Heart right ventricle (tissue), 16 donors: ENCODE measurements around the gene TBC1D30. TPM values are rescaled to one million over a fixed set of nuclear protein-coding genes. Genes with fewer than 3 reads are reported as not detected.

Source experiments
- ATAC-seq, 8 donors: fragments of 200-7000 bp; cut with Tn5 transposase; one replicate each; pipeline ENCODE4 v1.9.1; 2020; ENCODE audit warnings: mild to moderate bottlenecking in 8 of 8, moderate library complexity in 8 of 8, moderate number of reproducible peaks in 1 of 8
- DNase-seq, 2 donors: peaks; one replicate each; pipeline ENCODE4 v3.0.0-alpha.2; 2020
- H3K27ac ChIP-seq, 10 donors: fragments of 200-600 bp; sonication (generic) in 2 of 10; one replicate each; pipeline versions ENCODE4 v1.5.0 to v1.8.0; 2020 to 2022; ENCODE audit warnings: mild to moderate bottlenecking in 3 of 10
- H3K27me3 ChIP-seq, 7 donors: fragments of 200-600 bp; one replicate each; pipeline ENCODE4 v1.8.0; 2021 to 2022; ENCODE audit warnings: mild to moderate bottlenecking in 2 of 7
- H3K36me3 ChIP-seq, 9 donors: fragments of 200-600 bp; sonication (generic) in 1 of 9; one replicate each; pipeline versions ENCODE4 v1.5.0 to v1.8.0; 2020 to 2022; ENCODE audit warnings: mild to moderate bottlenecking in 2 of 9
- H3K4me1 ChIP-seq, 9 donors: fragments of 200-600 bp; sonication (generic) in 1 of 9; one replicate each; pipeline versions ENCODE4 v1.5.0 to v1.8.0; 2020 to 2022; ENCODE audit warnings: mild to moderate bottlenecking in 4 of 9
- H3K4me3 ChIP-seq, 10 donors: fragments of 200-600 bp; sonication (generic) in 2 of 10; one replicate each; pipeline versions ENCODE4 v1.5.0 to v1.8.0; 2020 to 2022; ENCODE audit warnings: mild to moderate bottlenecking in 7 of 10, moderate library complexity in 2 of 10
- H3K9me3 ChIP-seq, 11 donors: fragments of 200-600 bp in 10 of 11; sonication (generic) in 2 of 11; one replicate each; pipeline versions ENCODE4 v1.5.0 to v1.8.0; 2013 to 2022; ENCODE audit warnings: mild to moderate bottlenecking in 2 of 11, control low read depth in 1 of 11, moderate library complexity in 1 of 11
- CTCF ChIP-seq, 9 donors: fragments of 200-600 bp; sonication (generic) in 2 of 9; IDR thresholded peaks; one replicate each; pipeline versions ENCODE4 v1.5.0 to v1.8.0; 2021 to 2022; ENCODE audit warnings: antibody characterized with exemption in 9 of 9, mild to moderate bottlenecking in 5 of 9, moderate library complexity in 1 of 9
- WGBS, 2 donors: extraction: QIAGEN DNeasy Blood & Tissue Kit; methylation state at CpG; one replicate each; pipeline ENCODE4 v1.1.7; 2013; ENCODE audit warnings: inconsistent platforms in 1 of 2; 5-methylcytosine and 5-hydroxymethylcytosine counted together
- intact Hi-C, 10 donors: fragments of 100-400 bp; cut with DNase I; formaldehyde crosslinking; loops; one replicate each; pipeline versions ENCODE4 v1.11.1 to v1.14.2; 2022
- polyA plus RNA-seq, 2 donors: library from polyadenylated mRNA; stranded (reverse); fragments of 200-250 nt; gene quantifications; one replicate each; pipeline ENCODE4 v1.2.3, GENCODE V29; 2013
- total RNA-seq, 10 donors: library from RNA; stranded (reverse); fragmentation: NEBNext Ultra II Directional in 3 of 10; extraction: Animal tissue kit (Norgen Biotek cat#: 25700) in 3 of 10; gene quantifications; one replicate each; pipeline versions ENCODE4 v1.2.1 to v1.2.4, GENCODE V29; 2021 to 2023
- donor health status: Arrhythmogenic right ventricular cardiomyopathy.
- donor health status: ischemic (EF 13 %, LVEDD 7.1; RV severe dilation, severe dysfunction).
- donor health status: healthy with polysubstance abuse.
- donor health status: DM: no; HTN: yes; CAD: no.
- donor health status: DM: no; HTN: no; CAD: no.
- donor health status: ischemic (EF 25% LVEDD 6.9; RV normal size, moderate dysfunction).
- donor health status: ischemic (EF 25% LVEDD 5.7; RV mildly dilated, moderate dysfunction).
- donor health status: healthy.
- donor health status: DM: yes; HTN: yes; CAD: no.
- donor health status: Ischemic cardiomyopathy.
- donor health status: ischemic (EF 35%, LVEDD 5.7; RV mildly dilated, moderate dysfunction).
- donor health status: nonischemic (EF 11% LVEDD 7.7; RV severe dilation, severe dysfunction).
- donor health status: DM: yes; HTN: yes; CAD: no.
- donor health status: PGD.
- donor health status: ischemic (EF 29% LVEDD 5.4; RV normal size, mild dysfunction).
- donor health status: nonischemic (EF 23%, LVEDD 6.1; RV moderate dilation, normal function).

Gene TBC1D30
- total and polyA plus RNA-seq, 12 donors = 0.36 to 2.4 (median 0.66) TPM

- peak; percentile 20 to 53 for DNase-seq
- Histone ChIP-seq H3K27me3 (peaks cover 0 to 49% (median 15%) of the 10 kb centered on the region in 7 donors), H3K27ac (peak overlapping the region in 6 of 10 donors; percentile 11 to 42 (median 14)), H3K36me3 (no peaks in the 10 kb centered on the region), H3K4me3 (peak overlapping the region; percentile 33 to 70 (median 64)), H3K9me3 (peaks cover 0 to 13% (median 4%) of the 10 kb centered on the region in 11 donors), H3K4me1 (peaks cover 0 to 28% (median 17%) of the 10 kb centered on the region in 9 donors)
- peak; percentile 46 to 86 (median 68) for ATAC-seq
- intact Hi-C loops = no loop called here
- TF ChIP-seq CTCF (IDR thresholded peaks at IDR 0.05) = peak in 1 of 9 donors; percentile 17
- WGBS, 2 donors = 1% methylated on average over 88 to 103 of the region's 103 CpGs
Measured at GRCh38 chr12:64780531-64781279, 43.7 kb upstream of the TBC1D30 start.

GRCh38 chr12:64781280-64782190 lies 42.9 kb upstream of the TBC1D30 start:
- Histone ChIP-seq H3K36me3 (no peaks in the 10 kb centered on the region), H3K9me3 (peaks cover 0 to 5% (median 0%) of the 10 kb centered on the region in 11 donors), H3K4me3 (peak overlapping the region; percentile 33 to 70 (median 64)), H3K27ac (peak overlapping the region in 4 of 10 donors; percentile 31 to 64 (median 40)), H3K4me1 (peaks cover 0 to 28% (median 17%) of the 10 kb centered on the region in 9 donors), H3K27me3 (peaks cover 0 to 49% (median 22%) of the 10 kb centered on the region in 7 donors)
- no peak for TF ChIP-seq CTCF (IDR thresholded peaks at IDR 0.05)
- ATAC-seq = peak in 6 of 8 donors; percentile 13 to 44 (median 18)
- WGBS, 2 donors = 5 to 8% methylated on average over 39 of the region's 39 CpGs
- no peak for DNase-seq
- intact Hi-C loops = no loop called here

- intact Hi-C loops = no loop called here
- Histone ChIP-seq H3K27ac (peak overlapping the region in 4 of 10 donors; percentile 31 to 64 (median 40)), H3K9me3 (no peaks in the 10 kb centered on the region), H3K36me3 (no peaks in the 10 kb centered on the region), H3K4me1 (peaks cover 0 to 28% (median 17%) of the 10 kb centered on the region in 9 donors), H3K27me3 (peaks cover 0 to 49% (median 22%) of the 10 kb centered on the region in 7 donors), H3K4me3 (peak overlapping the region in 8 of 10 donors; percentile 58 to 70 (median 65))
- WGBS, 2 donors = 45 to 63% methylated on average over 6 of the region's 6 CpGs
- peak in 6 of 8 donors; percentile 20 to 82 (median 71) for ATAC-seq
- no peak for DNase-seq
- no peak for TF ChIP-seq CTCF (IDR thresholded peaks at IDR 0.05)
Measured at GRCh38 chr12:64782191-64782876, 42.1 kb upstream of the TBC1D30 start.
